SU-DHL-6 (cell line): ENCODE results near the gene RNF214.

ENCODE experiments used
- H2AFZ ChIP-seq: fragments of 200-600 bp; sonication (generic); 2 replicates; pipeline ENCODE4 v1.6.1; 2014; ENCODE audit warnings: low read depth, mild to moderate bottlenecking, moderate library complexity, mixed read lengths, antibody characterized with exemption, low read length; ENCODE audit not compliant: severe bottlenecking
- H3F3A ChIP-seq: fragments of 200-600 bp; shearing (Covaris generic); 2 replicates; pipeline ENCODE4 v1.6.0; 2016; ENCODE audit warnings: antibody characterized with exemption, mild to moderate bottlenecking; ENCODE audit not compliant: insufficient read depth
- H3K27ac ChIP-seq: fragments of 200-600 bp; sonication (generic); 2 replicates; pipeline ENCODE4 v1.5.1; 2016; ENCODE audit warnings: low read depth, mild to moderate bottlenecking, low read length, moderate library complexity, mixed read lengths
- H3K27me3 ChIP-seq: fragments of 200-600 bp; sonication (generic), shearing (Covaris generic); 2 replicates; pipeline ENCODE4 v1.6.0; 2014; ENCODE audit warnings: mild to moderate bottlenecking, low read length
- H3K36me3 ChIP-seq: fragments of 200-600 bp; sonication (generic); 2 replicates; pipeline ENCODE4 v1.6.1; 2014; ENCODE audit warnings: mild to moderate bottlenecking, low read length, mixed read lengths
- H3K4me2 ChIP-seq: fragments of 300-600, 200-600 bp; shearing (Covaris generic), sonication (generic); 2 replicates; pipeline ENCODE4 v1.6.0; 2014; ENCODE audit warnings: low read length, low read depth, mild to moderate bottlenecking; ENCODE audit not compliant: poor library complexity, severe bottlenecking
- H3K4me3 ChIP-seq: fragments of 200-600 bp; sonication (generic); 2 replicates; pipeline ENCODE4 v1.5.1; 2014; ENCODE audit warnings: antibody characterized with exemption, low read length, mild to moderate bottlenecking, mixed read lengths; ENCODE audit not compliant: insufficient read depth, poor library complexity, severe bottlenecking
- H3K79me2 ChIP-seq: fragments of 200-600 bp; sonication (generic); 2 replicates; pipeline ENCODE4 v1.6.1; 2014; ENCODE audit warnings: mild to moderate bottlenecking, low read length, moderate library complexity; ENCODE audit not compliant: insufficient read depth
- H3K9ac ChIP-seq: fragments of 200-600 bp; sonication (generic); 2 replicates; pipeline ENCODE4 v1.7.0; 2014; ENCODE audit warnings: mild to moderate bottlenecking, low read length
- H3K9me2 ChIP-seq: fragments of 200-600 bp; sonication (generic); replicated peaks from 2 replicates; pipeline ENCODE4 v1.6.1; 2014; ENCODE audit warnings: low read length; ENCODE audit not compliant: insufficient read depth
- H3K9me3 ChIP-seq: fragments of 200-600 bp; sonication (generic); 2 replicates; pipeline ENCODE4 v1.6.1; 2014; ENCODE audit warnings: low read length, mixed read lengths; ENCODE audit not compliant: insufficient read depth
- H4K20me1 ChIP-seq: fragments of 200-600 bp; sonication (generic); 2 replicates; pipeline ENCODE4 v1.6.1; 2014; ENCODE audit warnings: low read depth, mild to moderate bottlenecking, antibody characterized with exemption, low read length, moderate library complexity, mixed read lengths
- EZH2phosphoT487 ChIP-seq: fragments of 200-600 bp; sonication (generic), shearing (Covaris generic); conservative IDR thresholded peaks from 2 replicates; pipeline ENCODE4 v1.6.1; 2018; ENCODE audit warnings: mild to moderate bottlenecking, antibody characterized with exemption, low read length, moderate library complexity, mixed read lengths
- TF ChIP-seq, protein P1 (sequence below): fragments of 200-600 bp; sonication (generic); IDR thresholded peaks from one replicate; pipeline ENCODE4 v1.5.1; 2017; ENCODE audit warnings: antibody characterized with exemption, mild to moderate bottlenecking, low read length, moderate library complexity; ENCODE audit not compliant: insufficient read depth, poor library complexity, severe bottlenecking

RNF214 gene

DNA sequence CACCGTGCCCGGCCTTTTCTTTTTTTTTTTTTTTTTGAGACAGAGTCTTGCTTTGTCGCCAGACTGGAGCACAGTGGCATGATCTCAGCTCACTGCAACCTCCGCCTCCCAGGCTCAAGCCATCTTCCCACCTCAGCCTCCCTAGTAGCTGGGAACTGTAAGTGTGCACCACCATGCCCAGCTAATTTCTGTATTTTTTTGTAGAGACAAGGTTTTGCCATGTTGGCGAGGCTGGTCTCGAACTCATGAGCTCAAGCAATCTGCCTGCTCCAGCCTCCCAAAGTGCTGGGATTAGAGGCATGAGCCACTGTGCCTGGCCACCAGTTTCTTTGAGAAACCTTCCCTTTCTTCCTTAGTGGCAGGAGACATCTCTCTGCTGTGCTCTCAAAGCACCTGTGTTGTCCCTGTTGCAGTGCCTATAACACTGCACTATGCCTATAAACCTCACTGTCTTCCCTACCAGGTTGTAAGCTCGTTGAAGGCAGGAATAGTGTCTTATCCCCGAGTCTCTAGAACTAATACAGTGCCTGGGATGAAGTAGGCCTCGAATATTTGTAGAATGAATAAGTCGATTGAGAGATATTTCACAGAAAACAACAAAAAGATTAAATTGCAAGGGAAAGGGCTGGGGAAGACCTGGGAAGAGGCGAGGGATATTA is 19.6 kb upstream of the RNF214 start:
- H3K79me2 ChIP-seq: no peaks in the 10 kb centered on the region
- no peaks in the 10 kb centered on the region for H4K20me1 ChIP-seq
- no peak overlapping the region for H3K27ac ChIP-seq

DNA sequence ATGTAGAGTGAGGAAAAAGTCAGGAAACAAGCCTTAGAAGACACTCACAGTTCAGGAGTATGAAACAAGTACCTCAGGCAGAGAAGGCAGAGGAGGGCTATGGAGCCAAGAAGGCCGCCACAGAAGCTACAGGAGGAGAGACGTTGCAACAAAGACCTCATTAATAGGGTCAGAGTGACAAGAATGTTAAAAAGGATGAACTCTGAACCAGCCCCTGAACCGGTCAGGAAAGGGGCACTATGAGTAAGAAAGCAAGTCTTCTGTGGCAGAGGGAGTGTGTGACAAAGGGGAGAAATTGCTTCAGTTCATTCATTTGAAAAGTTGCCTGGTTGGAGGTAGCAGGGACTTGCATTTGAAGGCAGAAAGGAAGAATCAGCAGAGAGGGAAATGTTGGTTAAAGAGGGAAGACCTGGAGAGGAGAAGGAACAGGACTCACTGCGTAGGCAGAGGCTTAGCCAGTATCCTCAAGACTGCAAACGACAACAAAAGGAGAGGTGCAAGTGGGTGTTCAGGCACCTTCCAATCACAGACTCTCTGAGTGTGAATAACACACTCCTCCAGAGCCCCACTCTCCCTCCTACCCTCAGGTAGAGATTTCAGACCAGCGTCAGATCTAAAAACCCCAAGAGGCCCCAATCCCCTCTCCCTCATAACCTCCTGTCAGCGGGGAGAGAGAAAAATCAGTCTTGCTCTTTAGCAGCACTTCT is 17.9 kb upstream of the RNF214 start:
- H2AFZ ChIP-seq: no peak overlapping the region
- no peaks in the 10 kb centered on the region for H3K9me2 ChIP-seq
- no peak overlapping the region for H3K4me3 ChIP-seq
- H3K9ac ChIP-seq: no peak overlapping the region
- no peaks in the 10 kb centered on the region for H3F3A ChIP-seq
- no peak overlapping the region for H3K4me2 ChIP-seq
- H4K20me1 ChIP-seq: no peaks in the 10 kb centered on the region
- no peaks in the 10 kb centered on the region for H3K79me2 ChIP-seq
- no peaks in the 10 kb centered on the region for H3K27me3 ChIP-seq
- H3K36me3 ChIP-seq: no peaks in the 10 kb centered on the region
- no peak overlapping the region for H3K27ac ChIP-seq
- H3K9me3 ChIP-seq: no peaks in the 10 kb centered on the region
- TF ChIP-seq EZH2phosphoT487: no peak
- TF ChIP-seq, protein P1, sequence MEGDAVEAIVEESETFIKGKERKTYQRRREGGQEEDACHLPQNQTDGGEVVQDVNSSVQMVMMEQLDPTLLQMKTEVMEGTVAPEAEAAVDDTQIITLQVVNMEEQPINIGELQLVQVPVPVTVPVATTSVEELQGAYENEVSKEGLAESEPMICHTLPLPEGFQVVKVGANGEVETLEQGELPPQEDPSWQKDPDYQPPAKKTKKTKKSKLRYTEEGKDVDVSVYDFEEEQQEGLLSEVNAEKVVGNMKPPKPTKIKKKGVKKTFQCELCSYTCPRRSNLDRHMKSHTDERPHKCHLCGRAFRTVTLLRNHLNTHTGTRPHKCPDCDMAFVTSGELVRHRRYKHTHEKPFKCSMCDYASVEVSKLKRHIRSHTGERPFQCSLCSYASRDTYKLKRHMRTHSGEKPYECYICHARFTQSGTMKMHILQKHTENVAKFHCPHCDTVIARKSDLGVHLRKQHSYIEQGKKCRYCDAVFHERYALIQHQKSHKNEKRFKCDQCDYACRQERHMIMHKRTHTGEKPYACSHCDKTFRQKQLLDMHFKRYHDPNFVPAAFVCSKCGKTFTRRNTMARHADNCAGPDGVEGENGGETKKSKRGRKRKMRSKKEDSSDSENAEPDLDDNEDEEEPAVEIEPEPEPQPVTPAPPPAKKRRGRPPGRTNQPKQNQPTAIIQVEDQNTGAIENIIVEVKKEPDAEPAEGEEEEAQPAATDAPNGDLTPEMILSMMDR: no peak

More for the DNA sequence above, 19.6 kb upstream of the RNF214 start:
- H2AFZ ChIP-seq: no peak overlapping the region
- H3F3A ChIP-seq: no peaks in the 10 kb centered on the region
- no peaks in the 10 kb centered on the region for H3K9me2 ChIP-seq
- no peak overlapping the region for H3K4me2 ChIP-seq
- no peak overlapping the region for H3K4me3 ChIP-seq
- H3K36me3 ChIP-seq: no peaks in the 10 kb centered on the region
- no peak overlapping the region for H3K9ac ChIP-seq
- TF ChIP-seq, protein P1: no peak
- TF ChIP-seq EZH2phosphoT487: no peak
- no peaks in the 10 kb centered on the region for H3K9me3 ChIP-seq
- H3K27me3 ChIP-seq: no peaks in the 10 kb centered on the region

DNA sequence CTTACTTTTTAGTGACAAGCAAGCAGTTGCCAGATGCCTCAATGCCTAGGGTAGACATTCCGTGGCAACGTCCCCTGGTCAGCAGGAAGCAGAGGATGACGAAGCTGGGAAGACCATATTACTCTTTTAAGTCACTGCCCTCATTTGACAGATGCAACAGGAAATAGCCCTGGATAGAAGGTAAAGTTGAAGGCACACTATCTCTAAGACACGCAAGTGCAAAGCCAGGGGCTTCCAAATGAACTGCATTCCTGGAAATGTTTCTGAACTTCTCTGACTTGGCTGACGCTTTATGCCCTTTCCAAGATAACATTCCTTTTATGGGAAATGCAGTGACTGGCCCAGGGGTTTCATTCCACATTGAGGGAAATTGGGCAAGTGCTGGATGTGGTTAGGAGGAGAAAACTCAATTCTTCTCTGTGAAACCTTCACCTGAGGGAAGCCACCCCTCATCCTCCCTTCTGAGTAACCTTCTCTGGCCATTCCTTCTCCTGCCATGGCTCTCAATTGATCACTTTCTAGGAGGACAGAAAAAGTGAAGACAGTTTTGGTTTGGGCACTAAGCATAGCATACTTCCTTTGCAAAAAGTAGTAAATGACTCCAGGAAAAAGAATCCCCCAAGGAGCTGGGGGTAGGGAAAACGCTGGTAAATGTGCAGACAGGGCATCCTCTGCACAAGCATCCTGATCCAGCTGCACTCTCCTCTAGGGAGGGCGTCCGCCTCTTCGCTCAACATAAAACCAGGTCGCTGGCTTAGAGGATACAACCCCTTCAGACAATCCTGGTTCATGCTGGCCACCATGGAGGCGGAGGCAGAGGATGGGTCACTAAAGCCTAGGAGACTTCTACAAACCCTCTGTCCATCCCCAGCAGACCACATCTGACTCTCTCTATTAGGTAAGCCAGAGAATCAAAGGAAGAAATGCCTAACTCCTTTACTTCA is 15.1 kb upstream of the RNF214 start:
- no peak overlapping the region for H3K4me2 ChIP-seq
- no peaks in the 10 kb centered on the region for H3K36me3 ChIP-seq
- H3K79me2 ChIP-seq: no peaks in the 10 kb centered on the region
- no peaks in the 10 kb centered on the region for H3K27me3 ChIP-seq
- no peaks in the 10 kb centered on the region for H4K20me1 ChIP-seq
- H3K4me3 ChIP-seq: no peak overlapping the region
- TF ChIP-seq, protein P1: no peak
- no peak overlapping the region for H2AFZ ChIP-seq
- no peaks in the 10 kb centered on the region for H3F3A ChIP-seq
- H3K9me2 ChIP-seq: no peaks in the 10 kb centered on the region
- no peaks in the 10 kb centered on the region for H3K9me3 ChIP-seq
- H3K9ac ChIP-seq: no peak overlapping the region
- H3K27ac ChIP-seq: no peak overlapping the region
